ENCODE measurements around the gene OR9G1. TPM values are rescaled to one million over a fixed set of nuclear protein-coding genes. Genes with fewer than 3 reads are reported as not detected.

OR9G1 gene
- total and polyA plus RNA-seq, 2 of the 8 experiments (the other 6 are each of a cell fraction or from before 2014, with no cell fraction given) = not detected

- no peak overlapping the region for H2AFZ ChIP-seq (ENCODE audit: low read length)
- H2BK5ac ChIP-seq (ENCODE audit: low read depth, low read length) = peak overlapping the region; percentile 95; the same call in 1 of the 2 replicates
- H3K4me1 ChIP-seq (replicated peaks in 1 of 4; ENCODE audit: control insufficient read depth in 3 of 4, insufficient read depth in 4 of 4, low read length in 3 of 4) = peaks cover 0 to 12% (median 0%) of the 10 kb centered on the region in 4 experiments; a peak in 2 of 7 replicates
- no peaks in the 10 kb centered on the region; a peak in 1 of 8 replicates for H3K36me3 ChIP-seq (ENCODE audit: control insufficient read depth in 2 of 4, insufficient read depth in 4 of 4, low read length in 3 of 4)
- CTCF ChIA-PET (ENCODE audit: partially characterized antibody) = no interaction called here
- no peak overlapping the region for H3K14ac ChIP-seq (ENCODE audit: insufficient read length)
- no peaks in the 10 kb centered on the region; a peak in 1 of 4 replicates for H3K79me2 ChIP-seq (ENCODE audit: control insufficient read depth in 1 of 2, insufficient read depth in 2 of 2, low read length in 2 of 2)
- H3K18ac ChIP-seq (ENCODE audit: extremely low read depth, low read length) = peak overlapping the region; percentile 98
- peak overlapping the region in 3 of 4 experiments; percentile 22 to 48 (median 37); a peak in 5 of 8 replicates for H3K4me3 ChIP-seq (ENCODE audit: extremely low read depth in 1 of 4, insufficient read depth in 2 of 4, low read depth in 3 of 4, low read length in 4 of 4)
- H2BK120ac ChIP-seq (replicated peaks; ENCODE audit: low read depth, low read length) = peak overlapping the region; percentile 96
- H3K9ac ChIP-seq (replicated peaks in 1 of 4; ENCODE audit: extremely low read depth in 1 of 4, low read depth in 3 of 4, low read length in 3 of 4) = peak overlapping the region in 2 of 4 experiments; percentile 31 to 36; a peak in 1 of 7 replicates
- no peak overlapping the region for H2AK5ac ChIP-seq (ENCODE audit: low read depth, low read length)
- H2BK20ac ChIP-seq (ENCODE audit: low read length) = peak overlapping the region; percentile 91; the same call in 1 of the 2 replicates
- peak overlapping the region; percentile 85 for H4K5ac ChIP-seq (ENCODE audit: insufficient read length, low read depth, low read length)
- no peaks in the 10 kb centered on the region for H3K79me1 ChIP-seq (ENCODE audit: low read depth, low read length)
- H3K9me3 ChIP-seq (ENCODE audit: insufficient read depth in 2 of 2, low read depth in 1 of 2, low read length in 1 of 2) = peaks cover 0 to 3% of the 10 kb centered on the region in 2 experiments; a peak in 1 of 4 replicates
- no peak overlapping the region for H3K4ac ChIP-seq (replicated peaks; ENCODE audit: insufficient read length, low read depth, low read length)
- no peak overlapping the region for H3K23ac ChIP-seq (ENCODE audit: insufficient read length)
- peak overlapping the region; percentile 97 for H4K91ac ChIP-seq (replicated peaks; ENCODE audit: insufficient read length, low read length)
- no peak overlapping the region for H2BK15ac ChIP-seq (ENCODE audit: low read length)
- DNase-seq (ENCODE audit: low read depth in 1 of 2, low spot score in 2 of 2) (peak in 1 of 2 experiments; percentile 63), FAIRE-seq (peak; percentile 97)
- POLR2A ChIA-PET (ENCODE audit: partially characterized antibody) = interaction anchor here (0.7 kb wide), 2 partner anchors 11 to 34 kb away, joined by 3 to 4 read pairs; no protein-coding TSS in a partner anchor
- no peaks in the 10 kb centered on the region for H3K23me2 ChIP-seq (ENCODE audit: low read depth, low read length)
- H3K27ac ChIP-seq (ENCODE audit: low read depth, low read length) = peak overlapping the region; percentile 79; the same call in 1 of the 2 replicates
- no peaks in the 10 kb centered on the region for H4K20me1 ChIP-seq (replicated peaks in 1 of 2; ENCODE audit: control insufficient read depth in 1 of 2, insufficient read depth in 2 of 2, low read length in 2 of 2)
- 8% methylated on average over 3 of the region's 3 CpGs; no CpG with 5 or more reads in 1 of the 2 experiments for WGBS, 2 experiments (ENCODE audit: extremely low coverage in 1 of 2, insufficient coverage in 1 of 2, insufficient read length in 1 of 2, insufficient replicate concordance in 2 of 2, low coverage in 1 of 2, low lambda C conversion rate in 2 of 2, missing lambda C conversion rate in 1 of 2)
- peak overlapping the region; percentile 97; the same call in 1 of the 2 replicates for H2BK12ac ChIP-seq (ENCODE audit: low read depth, low read length)
- no peak overlapping the region for H3K56ac ChIP-seq (replicated peaks; ENCODE audit: insufficient read length, low read depth, low read length)
- H3K4me2 ChIP-seq (ENCODE audit: insufficient read depth in 1 of 2, low read depth in 2 of 2, low read length in 2 of 2) = peak overlapping the region; percentile 50 to 63
- H4K8ac ChIP-seq (ENCODE audit: extremely low read depth, insufficient read depth, low read length) = no peak overlapping the region
- H3K27me3 ChIP-seq (replicated peaks in 1 of 4; ENCODE audit: control insufficient read depth in 3 of 4, extremely low read depth in 1 of 4, insufficient read depth in 3 of 4, low read length in 3 of 4) = no peaks in the 10 kb centered on the region
- TF ChIP-seq TAF1 (IDR thresholded peaks at IDR 0.05; ENCODE audit: low read depth, low read length) = peak; percentile 48; the same call in 1 of the 2 replicates
- TF ChIP-seq HDAC2 (IDR thresholded peaks at IDR 0.05; ENCODE audit: borderline replicate concordance in 1 of 2, low read depth in 2 of 2, low read length in 2 of 2) = peak; percentile 73 to 87; a peak in 2 of 4 replicates
- 0 out of 2 replicates have a peak, but pooled peaks have one; percentile 30 for TF ChIP-seq ATF2 (IDR thresholded peaks at IDR 0.05; ENCODE audit: low read length)
- peak; percentile 89; the same call in 1 of the 2 replicates for TF ChIP-seq POU5F1 (IDR thresholded peaks at IDR 0.05; ENCODE audit: low read depth, low read length)
- peak; percentile 64; the same call in 1 of the 2 replicates for TF ChIP-seq CREB1 (IDR thresholded peaks at IDR 0.05)
- TF ChIP-seq EP300 (IDR thresholded peaks at IDR 0.05; ENCODE audit: borderline replicate concordance in 1 of 2, low read depth in 2 of 2, low read length in 2 of 2) = peak in 1 of 2 experiments; percentile 97; a peak in 2 of 3 replicates
- no peak for TF ChIP-seq RXRA (IDR thresholded peaks at IDR 0.05; ENCODE audit: insufficient read depth, low read depth, low read length)
- no peak for TF ChIP-seq NRF1 (IDR thresholded peaks at IDR 0.05; ENCODE audit: low read depth, low read length)
Measured at GRCh38 chr11:56659755-56660154, 39.1 kb upstream of the OR9G1 start.

Measured in H1 (cell line).